GM19455 (cell line): ENCODE data around the gene PSRC1.

Experiments
- ATAC-seq: cut with Tn5 transposase; IDR thresholded peaks from one replicate; pipeline ENCODE4 v1.9.1; 2021; ENCODE audit not compliant: unreplicated experiment

The PSRC1 gene

GRCh38 chr1:109248797-109249629 lies 33.9 kb downstream of the PSRC1 start, which contains the start of gene CELSR2:
Gene CELSR2, plus strand, starts transcription at chr1:109249539. Its CDS starts 541 bp downstream, at chr1:109250080.
- peak; percentile 71 for ATAC-seq

DNA sequence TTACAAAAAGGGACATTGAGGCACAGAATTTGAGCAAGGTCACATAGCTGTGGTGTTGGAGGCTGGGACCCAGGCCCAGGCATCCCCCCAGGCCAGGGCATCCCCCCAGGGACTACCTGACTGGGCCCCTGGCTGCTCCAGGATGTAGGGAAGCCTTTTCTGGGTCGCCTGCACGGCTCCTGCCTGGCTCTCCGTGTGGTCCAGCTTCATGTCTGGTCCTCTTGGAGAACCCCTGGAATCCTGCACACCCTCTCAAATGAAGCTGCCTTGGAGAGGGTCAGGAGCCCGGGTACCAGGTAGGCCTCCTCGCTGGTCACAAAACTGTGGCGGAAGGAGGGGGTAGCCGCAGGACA lies 34.5 kb downstream of the PSRC1 start:
- no peak for ATAC-seq

DNA sequence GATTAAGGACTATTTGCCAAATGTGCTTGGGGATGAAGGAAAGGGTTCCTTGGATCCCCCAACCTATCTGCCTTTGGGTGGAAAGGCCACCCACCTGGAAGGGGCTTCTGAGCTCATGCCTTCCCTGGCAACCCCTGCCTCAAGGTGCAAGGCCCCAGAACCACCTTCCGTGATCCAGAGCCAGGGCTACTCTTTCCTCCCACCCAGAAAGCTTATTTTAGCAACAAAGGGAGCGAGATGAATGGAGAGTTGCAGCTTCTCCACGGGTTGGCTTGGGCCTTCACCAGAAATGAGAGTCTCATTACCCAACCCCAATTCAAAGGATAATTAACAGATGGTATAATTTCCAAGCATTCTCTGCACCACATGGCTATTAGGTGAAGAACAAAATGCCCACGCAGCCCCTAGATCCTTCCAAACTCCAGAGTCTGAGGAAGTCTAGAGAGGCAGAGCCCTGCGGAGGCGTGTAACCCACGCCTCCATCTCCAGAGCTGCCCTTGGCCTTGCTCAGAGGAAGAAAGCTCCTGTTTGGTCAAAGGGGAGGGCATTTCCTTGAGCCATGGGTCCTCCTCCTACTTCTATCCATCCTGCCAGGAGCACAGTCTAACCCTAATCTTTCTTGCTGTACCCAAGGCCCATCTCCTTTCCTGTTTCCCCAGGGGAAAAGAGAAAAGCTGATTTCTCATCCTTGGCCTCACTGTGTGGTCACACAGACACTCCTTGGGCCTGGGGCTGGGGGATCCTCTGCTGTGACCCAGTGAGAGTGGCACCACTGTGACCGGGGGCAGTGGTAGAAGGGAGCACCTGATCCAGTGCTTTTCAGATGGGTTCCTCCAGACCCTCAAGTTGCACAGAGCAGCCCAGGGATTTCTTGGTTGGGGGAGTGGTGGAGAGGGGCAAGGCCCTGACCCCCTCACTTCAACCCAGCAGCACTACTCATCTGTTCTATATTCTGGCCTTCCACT lies 35.3 kb downstream of the PSRC1 start:
- ATAC-seq, result no peak

GRCh38 chr1:109246141-109246551 lies 36.8 kb downstream of the PSRC1 start:
- ATAC-seq, result no peak

DNA sequence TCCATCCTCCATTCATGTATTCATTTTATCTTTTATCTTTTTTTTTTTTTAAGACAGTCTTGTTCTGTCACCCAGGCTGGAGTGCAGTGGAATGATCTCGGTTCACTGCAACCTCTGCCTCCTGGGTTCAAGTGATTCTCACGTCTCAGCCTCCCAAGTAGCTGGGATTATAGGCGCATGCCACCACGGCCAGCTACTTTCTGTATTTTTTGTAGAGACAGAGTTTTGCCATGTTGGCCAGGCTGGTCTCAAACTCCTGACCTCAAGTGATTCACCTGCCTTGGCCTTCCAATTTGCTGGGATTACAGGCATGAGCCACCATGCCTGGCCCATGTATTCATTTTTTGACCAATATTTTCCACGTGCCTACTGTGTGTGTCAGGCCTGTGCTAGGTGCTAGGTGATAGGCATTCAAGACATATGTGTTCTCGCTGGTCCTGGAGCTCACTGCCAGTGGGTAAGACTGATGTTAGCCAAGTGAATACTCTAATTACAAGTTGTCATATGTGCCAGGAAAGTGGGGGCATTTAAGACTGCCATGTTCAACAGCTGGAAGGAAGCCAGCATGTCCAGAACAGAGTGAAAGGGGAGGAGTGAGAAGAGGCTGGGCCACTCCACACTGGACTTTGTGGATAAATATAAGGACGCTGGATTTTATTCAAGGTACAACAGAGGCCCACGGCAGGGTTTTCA lies 38.9 kb downstream of the PSRC1 start:
- no peak for ATAC-seq

DNA sequence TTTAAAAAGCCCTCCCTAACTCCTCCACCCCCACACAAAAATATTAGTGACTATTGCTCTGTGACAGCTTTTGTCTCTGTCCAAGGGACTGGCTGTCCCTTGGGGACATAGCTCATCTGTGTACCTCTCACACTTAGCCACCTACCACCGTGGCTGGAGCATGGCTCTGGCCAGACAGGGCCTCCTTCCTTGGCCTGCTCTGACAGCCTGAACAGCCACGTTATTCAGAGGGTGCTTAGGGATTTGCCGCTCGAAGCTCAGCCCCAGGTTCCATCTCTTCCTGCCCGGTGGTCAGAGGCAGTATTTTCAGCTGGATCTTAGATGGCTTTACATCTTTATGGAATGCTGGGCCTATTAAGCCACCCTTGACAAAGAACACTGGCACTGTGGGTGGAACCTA lies 39.7 kb downstream of the PSRC1 start:
- ATAC-seq, result no peak

DNA sequence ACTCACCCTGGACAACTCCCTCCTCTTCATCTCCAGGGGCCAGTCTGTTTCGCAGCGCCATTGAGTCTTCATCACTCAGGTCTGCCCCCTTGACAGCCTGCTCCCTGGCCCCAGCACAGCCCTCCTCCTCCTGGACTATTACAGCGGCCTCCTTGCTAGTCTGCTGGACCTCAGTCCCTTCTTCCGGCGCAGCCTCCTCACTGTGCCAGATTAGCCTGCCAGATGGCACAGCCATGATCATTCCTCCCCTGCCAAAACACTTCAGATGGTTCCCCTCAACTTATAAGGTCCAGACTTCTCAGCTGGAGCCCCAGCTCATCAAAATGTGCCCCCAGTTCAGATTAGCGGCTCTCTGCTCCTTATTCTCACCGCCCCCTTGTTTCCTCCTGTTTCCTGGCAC lies 40.6 kb downstream of the PSRC1 start:
- ATAC-seq, result no peak

DNA sequence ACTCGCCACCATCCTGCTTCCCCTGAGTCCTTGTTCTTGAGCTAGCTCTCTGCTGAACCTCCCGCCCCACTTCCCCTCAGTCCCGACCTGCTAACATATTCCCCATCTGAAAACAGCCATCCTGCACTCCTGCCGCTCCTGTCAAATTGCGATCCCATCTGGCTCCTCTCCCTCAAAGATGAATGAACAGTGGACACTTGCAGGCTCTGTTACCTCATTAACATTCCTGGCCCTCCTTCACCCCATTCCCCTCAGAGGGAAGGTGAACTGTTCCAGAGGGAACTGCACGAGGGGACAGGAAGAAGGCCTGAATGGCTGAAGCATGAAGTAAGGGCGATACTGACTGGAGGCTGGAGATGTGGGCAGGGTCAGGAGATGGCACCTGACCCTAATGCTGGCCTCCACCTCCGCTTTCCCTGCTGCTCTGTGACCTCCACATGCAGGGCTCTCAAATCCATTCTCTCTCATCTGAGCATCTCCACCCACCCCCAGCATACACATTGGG lies 41.1 kb downstream of the PSRC1 start:
- no peak for ATAC-seq

DNA sequence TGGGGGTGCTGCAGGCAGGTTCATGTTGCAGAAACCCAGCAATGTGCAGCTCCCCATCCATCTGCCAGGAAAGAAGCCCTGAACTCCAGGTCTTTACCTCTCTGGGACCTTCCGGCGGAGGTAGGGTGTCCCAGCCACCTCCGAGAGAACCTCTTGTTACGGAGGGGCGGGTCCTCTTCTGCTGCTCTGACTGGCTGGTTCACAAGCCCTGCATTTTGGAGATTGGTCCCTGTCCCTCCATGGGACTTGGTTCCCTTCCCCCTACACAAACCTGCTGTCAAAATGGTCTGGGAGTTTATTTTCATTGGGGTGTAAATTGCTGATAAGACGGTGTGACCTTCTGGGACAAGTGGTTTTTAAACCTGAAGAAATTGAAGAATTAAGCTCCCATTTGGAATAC lies 41.6 kb downstream of the PSRC1 start:
- ATAC-seq, result no peak

GRCh38 chr1:109240158-109241152 lies 42.5 kb downstream of the PSRC1 start:
- no peak for ATAC-seq

DNA sequence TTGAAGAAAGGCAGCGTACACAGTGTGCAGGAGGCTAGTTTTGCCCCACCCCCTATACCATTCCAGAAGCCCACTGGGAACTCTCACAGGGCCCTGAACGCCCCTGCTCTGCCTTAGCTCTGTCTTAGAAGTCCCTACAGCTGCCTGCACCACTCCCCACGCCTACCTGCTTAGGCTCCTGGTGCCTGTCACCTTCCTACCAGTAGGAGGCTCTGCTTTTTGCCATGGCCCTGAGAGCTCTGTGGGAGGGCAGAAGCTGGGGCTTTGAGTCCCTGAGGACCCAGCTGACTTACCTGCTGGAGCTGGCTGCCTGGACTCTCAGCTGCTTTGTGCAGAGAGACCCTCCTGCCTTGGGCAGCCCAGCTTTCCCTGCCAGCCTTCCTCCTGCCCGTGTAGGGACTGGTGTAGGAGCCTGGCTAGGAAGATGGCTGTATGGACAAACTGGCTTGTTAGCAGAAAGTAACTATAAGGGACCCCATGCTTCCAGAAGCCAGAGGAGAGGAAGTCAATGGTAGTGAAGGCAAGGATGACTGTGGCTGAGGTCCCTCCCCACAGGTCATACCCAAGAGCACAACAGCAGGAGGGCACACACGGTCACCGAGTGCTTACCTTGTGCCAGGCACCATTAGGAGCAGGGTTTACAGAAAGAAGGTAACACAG lies 43.4 kb downstream of the PSRC1 start:
- peak; percentile 49 for ATAC-seq

DNA sequence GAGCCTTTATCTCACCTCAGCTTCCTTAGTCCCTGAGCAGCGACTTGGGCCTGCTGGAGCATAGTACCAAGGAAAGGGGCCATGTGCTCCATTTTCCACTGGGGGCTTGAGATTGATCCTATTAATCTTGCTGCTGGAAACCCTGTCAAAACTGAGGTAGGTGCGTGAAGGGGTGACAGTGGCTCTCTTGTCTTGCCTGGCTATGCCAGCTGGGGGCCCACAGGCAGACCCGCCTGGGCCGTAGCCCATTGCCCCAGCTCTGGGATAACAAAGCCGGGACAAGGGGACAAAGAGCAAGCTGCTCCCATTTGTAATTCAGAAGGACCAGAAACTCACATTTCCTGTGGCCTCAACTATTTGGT lies 43.9 kb downstream of the PSRC1 start:
- ATAC-seq, result no peak

DNA sequence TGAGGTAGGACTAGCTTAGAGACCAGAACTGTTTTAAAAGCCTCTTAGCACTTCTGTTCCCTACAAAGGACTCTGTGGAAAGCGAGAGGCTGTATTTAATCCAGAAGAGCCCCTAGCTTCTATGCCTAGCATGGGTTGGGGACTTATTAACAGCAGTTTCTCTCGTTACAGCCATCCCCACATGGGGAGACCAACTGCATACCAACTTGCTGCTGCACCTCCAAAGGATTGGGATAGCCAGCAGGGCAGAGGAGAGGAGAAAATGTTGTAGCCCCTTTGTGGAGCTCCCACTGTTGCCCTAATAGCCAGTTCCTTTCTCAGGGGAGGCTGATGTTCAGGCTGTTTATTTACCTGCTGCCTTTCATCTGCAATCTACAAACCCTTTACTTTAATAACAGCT lies 44.6 kb downstream of the PSRC1 start:
- ATAC-seq, result no peak

DNA sequence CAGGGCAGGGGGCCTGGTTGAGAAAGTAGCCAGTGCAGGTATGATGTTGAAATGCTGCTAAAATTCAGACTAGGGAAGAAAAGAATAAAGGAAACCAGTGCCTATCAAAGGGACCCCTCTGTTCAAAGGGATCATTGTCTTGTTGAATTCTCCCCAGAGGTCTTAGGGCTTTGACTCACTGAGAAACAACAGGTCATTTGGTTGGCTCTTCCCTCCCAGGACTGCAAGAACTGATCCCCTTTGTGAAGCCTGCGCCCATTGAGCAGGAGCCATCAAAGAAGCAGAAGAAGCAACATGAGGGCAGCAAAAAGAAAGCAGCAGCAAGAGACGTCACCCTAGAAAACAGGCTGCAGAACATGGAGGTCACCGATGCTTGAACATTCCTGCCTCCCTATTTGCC lies 45.4 kb downstream of the PSRC1 start:
- no peak for ATAC-seq

- ATAC-seq, result no peak
These were observed 47.8 kb downstream of the PSRC1 start for GRCh38 chr1:109235137-109235536.

DNA sequence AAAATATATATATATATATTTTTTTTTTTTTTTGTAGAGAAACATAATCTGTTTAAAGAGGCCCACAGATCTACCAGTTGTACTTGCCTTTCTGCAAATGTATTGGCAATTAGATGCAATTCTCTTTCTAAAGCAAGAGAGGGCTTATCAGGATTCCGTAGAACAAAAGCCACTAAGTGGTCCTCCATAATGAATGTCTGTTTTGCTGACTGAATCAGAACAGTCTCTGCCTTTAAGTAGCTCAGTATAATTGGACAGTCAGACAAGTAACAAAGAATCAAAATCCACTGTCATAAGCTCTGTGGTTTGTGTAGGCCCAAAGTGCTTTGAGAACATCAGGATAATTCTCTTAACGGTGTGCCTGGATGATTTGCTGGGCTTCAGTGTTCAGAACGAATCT lies 51.9 kb downstream of the PSRC1 start:
- no peak for ATAC-seq
